Upper lobe of right lung (tissue), 1 donor: ENCODE measurements around the gene SPDEF. TPM values are rescaled to one million over a fixed set of nuclear protein-coding genes. Genes with fewer than 3 reads are reported as not detected.

Source experiments
- ATAC-seq: fragments of 200-7000 bp; cut with Tn5 transposase; one replicate; pipeline ENCODE4 v1.9.1; 2020; ENCODE audit warnings: mild to moderate bottlenecking, moderate library complexity
- DNase-seq: peaks from one replicate; pipeline ENCODE4 v3.0.0-alpha.2; 2020
- H3K27ac ChIP-seq: fragments of 200-600 bp; one replicate; pipeline ENCODE4 v1.8.0; 2022
- H3K27me3 ChIP-seq: fragments of 200-600 bp; one replicate; pipeline ENCODE4 v1.8.0; 2022; ENCODE audit warnings: mild to moderate bottlenecking
- H3K36me3 ChIP-seq: fragments of 200-600 bp; one replicate; pipeline ENCODE4 v1.8.0; 2022
- H3K4me1 ChIP-seq: fragments of 200-600 bp; one replicate; pipeline ENCODE4 v1.8.0; 2022
- H3K4me3 ChIP-seq: fragments of 200-600 bp; one replicate; pipeline ENCODE4 v1.8.0; 2022; ENCODE audit warnings: mild to moderate bottlenecking
- H3K9me3 ChIP-seq: fragments of 200-600 bp; one replicate; pipeline ENCODE4 v1.8.0; 2022
- intact Hi-C: fragments of 100-400 bp; cut with DNase I; formaldehyde crosslinking; loops from one replicate; pipeline ENCODE4 v1.11.0; 2022
- total RNA-seq: library from RNA; stranded (reverse); fragmentation: NEBNext Ultra II Directional; extraction: Animal tissue kit (Norgen Biotek cat#: 25700); gene quantifications from one replicate; pipeline ENCODE4 v1.2.1, GENCODE V29; 2021
- TF ChIP-seq, protein P1 (sequence below): fragments of 200-600 bp; IDR thresholded peaks from one replicate; pipeline ENCODE4 v1.8.0; 2022; ENCODE audit warnings: antibody characterized with exemption
- donor health status: DM: no; HTN: yes; CAD: no; lungs with severe emphysema.

Gene SPDEF
- total RNA-seq, 1 donor from 2014 or later, result 1.3 TPM

GRCh38 chr6:34540841-34541240 lies 15.3 kb downstream of the SPDEF start:
- Histone ChIP-seq H3K36me3 (no peaks in the 10 kb centered on the region), H3K27ac (no peak overlapping the region), H3K27me3 (no peaks in the 10 kb centered on the region), H3K9me3 (no peaks in the 10 kb centered on the region), H3K4me3 (no peak overlapping the region), H3K4me1 (no peaks in the 10 kb centered on the region)
- no peak for DNase-seq
- intact Hi-C loops, result no loop called here
- ATAC-seq, result no peak
- TF ChIP-seq, protein P1, sequence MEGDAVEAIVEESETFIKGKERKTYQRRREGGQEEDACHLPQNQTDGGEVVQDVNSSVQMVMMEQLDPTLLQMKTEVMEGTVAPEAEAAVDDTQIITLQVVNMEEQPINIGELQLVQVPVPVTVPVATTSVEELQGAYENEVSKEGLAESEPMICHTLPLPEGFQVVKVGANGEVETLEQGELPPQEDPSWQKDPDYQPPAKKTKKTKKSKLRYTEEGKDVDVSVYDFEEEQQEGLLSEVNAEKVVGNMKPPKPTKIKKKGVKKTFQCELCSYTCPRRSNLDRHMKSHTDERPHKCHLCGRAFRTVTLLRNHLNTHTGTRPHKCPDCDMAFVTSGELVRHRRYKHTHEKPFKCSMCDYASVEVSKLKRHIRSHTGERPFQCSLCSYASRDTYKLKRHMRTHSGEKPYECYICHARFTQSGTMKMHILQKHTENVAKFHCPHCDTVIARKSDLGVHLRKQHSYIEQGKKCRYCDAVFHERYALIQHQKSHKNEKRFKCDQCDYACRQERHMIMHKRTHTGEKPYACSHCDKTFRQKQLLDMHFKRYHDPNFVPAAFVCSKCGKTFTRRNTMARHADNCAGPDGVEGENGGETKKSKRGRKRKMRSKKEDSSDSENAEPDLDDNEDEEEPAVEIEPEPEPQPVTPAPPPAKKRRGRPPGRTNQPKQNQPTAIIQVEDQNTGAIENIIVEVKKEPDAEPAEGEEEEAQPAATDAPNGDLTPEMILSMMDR, result no peak

DNA sequence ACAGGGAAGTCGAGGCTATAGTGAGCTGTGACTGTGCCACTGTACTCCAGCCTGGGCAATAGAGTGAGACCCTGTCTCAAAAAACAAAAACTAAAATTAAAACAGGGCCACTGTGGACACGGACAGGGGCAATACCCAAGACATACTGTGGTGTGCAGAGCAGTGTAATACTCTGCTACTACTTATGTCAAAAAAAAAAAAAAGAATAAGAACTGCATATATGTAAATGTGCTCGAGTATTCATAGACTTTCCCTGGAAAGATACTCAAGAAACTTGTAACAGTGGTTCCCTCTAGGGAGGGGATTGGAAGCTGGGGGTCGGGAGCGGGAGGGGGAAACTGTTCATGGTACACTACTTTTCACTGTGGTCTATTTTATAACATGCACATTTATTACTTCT lies 15.9 kb downstream of the SPDEF start:
- intact Hi-C loops, result no loop called here
- no peaks in the 10 kb centered on the region for H3K9me3 ChIP-seq
- no peaks in the 10 kb centered on the region for H3K27me3 ChIP-seq
- no peak overlapping the region for H3K27ac ChIP-seq
- DNase-seq (no peak), ATAC-seq (no peak)
- H3K36me3 ChIP-seq, result no peaks in the 10 kb centered on the region
- H3K4me1 ChIP-seq, result no peaks in the 10 kb centered on the region
- H3K4me3 ChIP-seq, result no peak overlapping the region
- TF ChIP-seq, protein P1, result no peak

- Histone ChIP-seq H3K4me3 (no peak overlapping the region), H3K9me3 (no peaks in the 10 kb centered on the region), H3K4me1 (no peaks in the 10 kb centered on the region), H3K27ac (no peak overlapping the region), H3K36me3 (no peaks in the 10 kb centered on the region), H3K27me3 (no peaks in the 10 kb centered on the region)
- TF ChIP-seq, protein P1, result no peak
- no peak for ATAC-seq
- DNase-seq, result no peak
- intact Hi-C loops, result no loop called here
These were observed 16.9 kb downstream of the SPDEF start for GRCh38 chr6:34539181-34539580.

DNA sequence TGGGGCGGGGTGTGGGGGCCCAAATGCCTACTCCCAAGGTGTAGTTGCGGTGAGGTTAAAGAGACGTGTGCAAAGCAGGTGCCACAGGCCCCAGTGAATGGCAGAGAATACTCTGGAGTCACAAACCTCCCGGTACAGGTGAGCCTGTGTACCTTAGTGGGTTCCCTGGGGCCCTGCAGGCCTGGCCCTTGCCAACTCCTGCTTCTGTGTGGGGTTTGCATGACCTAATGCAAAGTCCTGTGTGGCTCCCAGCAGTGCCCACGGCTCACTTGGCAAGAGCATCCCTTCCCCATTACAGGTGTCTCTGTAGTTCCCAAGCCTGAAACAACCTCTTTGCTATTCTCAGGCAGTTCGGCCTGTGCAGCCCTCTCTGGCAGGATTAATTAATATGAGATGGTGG lies 17.5 kb downstream of the SPDEF start:
- DNase-seq (no peak), ATAC-seq (no peak)
- H3K9me3 ChIP-seq, result no peaks in the 10 kb centered on the region
- no peaks in the 10 kb centered on the region for H3K27me3 ChIP-seq
- no peaks in the 10 kb centered on the region for H3K4me1 ChIP-seq
- H3K36me3 ChIP-seq, result no peaks in the 10 kb centered on the region
- intact Hi-C loops, result no loop called here
- TF ChIP-seq, protein P1, result no peak
- H3K4me3 ChIP-seq, result no peak overlapping the region
- no peak overlapping the region for H3K27ac ChIP-seq

- H3K36me3 ChIP-seq, result no peaks in the 10 kb centered on the region
- no peak overlapping the region for H3K4me3 ChIP-seq
- no peak overlapping the region for H3K27ac ChIP-seq
- no peaks in the 10 kb centered on the region for H3K9me3 ChIP-seq
- no peak for DNase-seq
- H3K4me1 ChIP-seq, result no peaks in the 10 kb centered on the region
- TF ChIP-seq, protein P1, result no peak
- intact Hi-C loops, result no loop called here
- ATAC-seq, result no peak
- no peaks in the 10 kb centered on the region for H3K27me3 ChIP-seq
These were observed 18.1 kb downstream of the SPDEF start for GRCh38 chr6:34537922-34538550.
